Measurements from ENCODE around the gene CNGA3.

DNA sequence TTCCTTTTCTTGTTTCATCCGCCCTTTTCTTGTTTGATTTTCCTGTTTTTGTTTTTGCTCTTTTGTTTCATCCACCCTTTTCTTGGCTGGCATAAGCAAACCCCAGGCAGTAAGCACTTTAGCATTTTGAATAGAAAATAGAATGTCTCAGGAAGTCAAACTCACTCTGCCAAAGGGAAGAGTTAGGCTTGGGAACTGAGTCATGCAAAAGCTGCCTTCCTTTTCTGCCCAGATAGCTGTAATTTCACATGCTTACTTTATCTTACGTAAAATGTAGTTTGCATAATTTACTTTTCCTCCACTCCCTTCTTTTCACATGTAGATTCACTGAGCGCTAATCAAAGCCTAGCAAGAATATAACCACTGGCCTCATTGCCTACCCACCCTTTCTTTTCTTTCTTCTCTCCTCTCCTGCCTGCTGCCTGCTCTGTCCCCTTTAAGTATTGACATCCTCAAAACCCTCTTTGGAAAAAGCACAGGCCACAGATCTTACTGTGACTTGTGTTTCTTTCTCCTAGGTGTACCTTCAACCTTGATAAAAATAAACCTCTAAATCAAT lies 48.4 kb downstream of the CNGA3 start:
- TF ChIP-seq CTCF (IDR thresholded peaks at IDR 0.05; ENCODE audit: insufficient read depth, low read length) (no peak), POLR2AphosphoS5 (IDR thresholded peaks at IDR 0.05; ENCODE audit: low read depth) (no peak), GABPA (IDR thresholded peaks at IDR 0.05; ENCODE audit: low read depth) (no peak)

Measured in HL-60 (cell line).